Neutrophil (primary cell): ENCODE data around the gene RIMBP2.

Experiments used
- H3K27ac ChIP-seq: fragments of 200-600 bp; sonication (generic); 2 replicates; pipeline ENCODE4 v1.5.1; 2016; ENCODE audit warnings: mild to moderate bottlenecking, moderate library complexity
- H3K27me3 ChIP-seq: fragments of 200-600 bp; sonication (generic); 2 replicates; pipeline ENCODE4 v1.6.0; 2016; ENCODE audit warnings: mild to moderate bottlenecking
- H3K36me3 ChIP-seq: fragments of 200-600 bp; sonication (generic); 2 replicates; pipeline ENCODE4 v1.5.1; 2017
- H3K4me1 ChIP-seq, 2 experiments: fragments of 200-600 bp in 1 of 2; sonication (generic) in 1 of 2; 1 replicate in 1 of 2; 2 replicates in 1 of 2; pipeline versions ENCODE4 v1.5.1 to v1.6.1; 2013 to 2016; ENCODE audit warnings: low read depth in 1 of 2, low read length in 1 of 2, mild to moderate bottlenecking in 1 of 2, moderate library complexity in 1 of 2; ENCODE audit not compliant: control insufficient read depth in 1 of 2, insufficient read depth in 1 of 2
- H3K4me3 ChIP-seq, 2 experiments: fragments of 200-600 bp in 1 of 2; sonication (generic) in 1 of 2; 1 replicate in 1 of 2; 2 replicates in 1 of 2; pipeline ENCODE4 v1.5.1; 2013 to 2016; ENCODE audit warnings: low read depth in 1 of 2, low read length in 1 of 2, mild to moderate bottlenecking in 1 of 2, moderate library complexity in 1 of 2
- H3K9me3 ChIP-seq: fragments of 200-600 bp; sonication (generic); 2 replicates; pipeline ENCODE4 v1.5.1; 2016
- TF ChIP-seq, protein P1 (sequence below): fragments of 200-600 bp; sonication (generic); IDR thresholded peaks from 2 replicates; pipeline ENCODE4 v1.5.1; 2016; ENCODE audit warnings: antibody characterized with exemption

Gene RIMBP2

GRCh38 chr12:130499474-130499873 is 216.6 kb downstream of the RIMBP2 start:
- H3K4me3 ChIP-seq: no peak overlapping the region
- no peaks in the 10 kb centered on the region for H3K27me3 ChIP-seq
- TF ChIP-seq, protein P1, sequence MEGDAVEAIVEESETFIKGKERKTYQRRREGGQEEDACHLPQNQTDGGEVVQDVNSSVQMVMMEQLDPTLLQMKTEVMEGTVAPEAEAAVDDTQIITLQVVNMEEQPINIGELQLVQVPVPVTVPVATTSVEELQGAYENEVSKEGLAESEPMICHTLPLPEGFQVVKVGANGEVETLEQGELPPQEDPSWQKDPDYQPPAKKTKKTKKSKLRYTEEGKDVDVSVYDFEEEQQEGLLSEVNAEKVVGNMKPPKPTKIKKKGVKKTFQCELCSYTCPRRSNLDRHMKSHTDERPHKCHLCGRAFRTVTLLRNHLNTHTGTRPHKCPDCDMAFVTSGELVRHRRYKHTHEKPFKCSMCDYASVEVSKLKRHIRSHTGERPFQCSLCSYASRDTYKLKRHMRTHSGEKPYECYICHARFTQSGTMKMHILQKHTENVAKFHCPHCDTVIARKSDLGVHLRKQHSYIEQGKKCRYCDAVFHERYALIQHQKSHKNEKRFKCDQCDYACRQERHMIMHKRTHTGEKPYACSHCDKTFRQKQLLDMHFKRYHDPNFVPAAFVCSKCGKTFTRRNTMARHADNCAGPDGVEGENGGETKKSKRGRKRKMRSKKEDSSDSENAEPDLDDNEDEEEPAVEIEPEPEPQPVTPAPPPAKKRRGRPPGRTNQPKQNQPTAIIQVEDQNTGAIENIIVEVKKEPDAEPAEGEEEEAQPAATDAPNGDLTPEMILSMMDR: no peak
- no peaks in the 10 kb centered on the region for H3K36me3 ChIP-seq
- no peak overlapping the region for H3K27ac ChIP-seq
- H3K4me1 ChIP-seq: no peaks in the 10 kb centered on the region
- no peaks in the 10 kb centered on the region for H3K9me3 ChIP-seq

GRCh38 chr12:130498589-130499385 is 217.3 kb downstream of the RIMBP2 start:
- Histone ChIP-seq H3K9me3 (no peaks in the 10 kb centered on the region), H3K27ac (no peak overlapping the region), H3K36me3 (no peaks in the 10 kb centered on the region), H3K27me3 (no peaks in the 10 kb centered on the region), H3K4me1 (no peaks in the 10 kb centered on the region), H3K4me3 (no peak overlapping the region)
- TF ChIP-seq, protein P1: no peak

DNA sequence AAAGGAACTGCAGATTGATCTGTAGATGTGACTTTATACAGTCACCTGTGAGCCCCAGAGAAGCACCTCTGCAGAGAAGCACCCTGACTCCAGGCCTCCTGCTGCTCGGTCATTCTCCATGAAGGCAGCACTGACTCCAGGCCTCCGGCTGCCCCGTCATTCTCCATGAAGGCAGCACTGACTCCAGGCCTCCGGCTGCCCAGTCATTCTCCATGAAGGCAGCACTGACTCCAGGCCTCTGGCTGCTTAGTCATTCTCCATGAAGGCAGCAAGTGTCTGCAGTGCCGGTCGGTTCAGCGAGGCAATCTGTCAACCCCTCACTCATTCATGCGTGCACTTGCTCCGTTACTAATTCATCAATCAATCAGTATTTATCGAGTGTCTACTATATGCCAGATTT is 218.1 kb downstream of the RIMBP2 start:
- Histone ChIP-seq H3K27ac (no peak overlapping the region), H3K36me3 (no peaks in the 10 kb centered on the region), H3K27me3 (no peaks in the 10 kb centered on the region), H3K4me3 (no peak overlapping the region), H3K9me3 (no peaks in the 10 kb centered on the region), H3K4me1 (no peaks in the 10 kb centered on the region)
- TF ChIP-seq, protein P1: no peak

GRCh38 chr12:130497321-130497720 is 218.8 kb downstream of the RIMBP2 start:
- H3K9me3 ChIP-seq: no peaks in the 10 kb centered on the region
- TF ChIP-seq, protein P1: no peak
- H3K27ac ChIP-seq: no peak overlapping the region
- no peaks in the 10 kb centered on the region for H3K36me3 ChIP-seq
- no peaks in the 10 kb centered on the region for H3K4me1 ChIP-seq
- H3K27me3 ChIP-seq: no peaks in the 10 kb centered on the region
- H3K4me3 ChIP-seq: no peak overlapping the region

DNA sequence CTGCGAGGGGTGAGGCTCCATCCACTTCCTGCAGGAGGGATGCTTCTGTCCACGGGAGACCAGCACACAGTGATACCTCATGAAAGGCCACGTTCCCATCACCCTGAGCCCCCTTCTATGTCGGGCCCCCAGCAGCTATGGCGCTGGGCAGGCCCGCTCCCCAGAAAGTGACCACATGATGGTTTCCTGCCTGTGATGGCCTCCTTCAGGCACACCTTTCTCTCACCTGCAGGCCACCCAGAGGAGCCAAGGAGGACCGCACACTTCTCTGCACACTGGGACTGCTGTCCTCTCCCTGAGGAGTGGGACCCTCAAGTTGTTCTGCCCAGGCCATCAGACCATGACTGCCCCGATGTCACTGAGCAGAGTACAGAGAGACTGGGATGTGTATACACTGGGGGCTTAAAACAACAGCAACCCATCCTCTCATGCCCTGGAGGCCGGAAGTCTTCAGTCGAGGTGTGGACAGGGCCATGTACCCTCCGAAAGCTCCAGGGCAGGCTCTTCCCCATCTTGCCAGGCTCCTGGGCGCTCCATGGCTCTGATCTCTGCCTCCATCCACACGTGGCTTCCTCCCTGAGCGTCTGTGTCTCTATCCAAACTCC is 219.5 kb downstream of the RIMBP2 start:
- H3K27me3 ChIP-seq: no peaks in the 10 kb centered on the region
- no peaks in the 10 kb centered on the region for H3K36me3 ChIP-seq
- no peak overlapping the region for H3K27ac ChIP-seq
- no peaks in the 10 kb centered on the region for H3K9me3 ChIP-seq
- H3K4me1 ChIP-seq: no peaks in the 10 kb centered on the region
- TF ChIP-seq, protein P1: no peak
- H3K4me3 ChIP-seq: no peak overlapping the region
